ENCODE measurements around the gene LHX5. TPM values are rescaled to one million over a fixed set of nuclear protein-coding genes. Genes with fewer than 3 reads are reported as not detected.

LHX5 gene
- total RNA-seq, 1 donor from 2014 or later: 0.26 TPM

DNA sequence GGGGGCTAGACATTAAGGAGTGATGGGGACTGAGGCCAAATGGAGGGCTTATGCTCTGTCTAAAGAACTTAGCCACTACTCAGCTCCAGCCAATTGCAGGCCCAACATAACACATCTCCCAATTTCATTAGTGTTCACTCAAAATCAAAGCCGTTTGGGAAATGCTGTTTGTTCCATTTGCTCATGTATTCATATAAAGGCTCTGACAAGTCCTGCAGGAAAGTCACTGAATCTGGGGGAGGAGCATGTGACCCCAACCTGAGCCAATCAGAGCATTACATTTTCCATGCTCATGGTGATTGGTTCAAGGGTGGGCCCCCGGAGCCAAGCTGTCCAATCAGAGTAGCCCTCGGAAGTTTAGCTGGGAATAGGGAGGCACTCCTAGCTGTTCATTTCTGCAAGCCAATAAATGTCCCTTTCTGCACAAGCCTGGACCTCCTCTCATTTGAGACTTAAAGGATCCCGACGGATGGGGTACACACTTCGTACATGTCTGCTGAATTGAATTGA is 28.6 kb downstream of the LHX5 start:
- TF ChIP-seq, protein P1, sequence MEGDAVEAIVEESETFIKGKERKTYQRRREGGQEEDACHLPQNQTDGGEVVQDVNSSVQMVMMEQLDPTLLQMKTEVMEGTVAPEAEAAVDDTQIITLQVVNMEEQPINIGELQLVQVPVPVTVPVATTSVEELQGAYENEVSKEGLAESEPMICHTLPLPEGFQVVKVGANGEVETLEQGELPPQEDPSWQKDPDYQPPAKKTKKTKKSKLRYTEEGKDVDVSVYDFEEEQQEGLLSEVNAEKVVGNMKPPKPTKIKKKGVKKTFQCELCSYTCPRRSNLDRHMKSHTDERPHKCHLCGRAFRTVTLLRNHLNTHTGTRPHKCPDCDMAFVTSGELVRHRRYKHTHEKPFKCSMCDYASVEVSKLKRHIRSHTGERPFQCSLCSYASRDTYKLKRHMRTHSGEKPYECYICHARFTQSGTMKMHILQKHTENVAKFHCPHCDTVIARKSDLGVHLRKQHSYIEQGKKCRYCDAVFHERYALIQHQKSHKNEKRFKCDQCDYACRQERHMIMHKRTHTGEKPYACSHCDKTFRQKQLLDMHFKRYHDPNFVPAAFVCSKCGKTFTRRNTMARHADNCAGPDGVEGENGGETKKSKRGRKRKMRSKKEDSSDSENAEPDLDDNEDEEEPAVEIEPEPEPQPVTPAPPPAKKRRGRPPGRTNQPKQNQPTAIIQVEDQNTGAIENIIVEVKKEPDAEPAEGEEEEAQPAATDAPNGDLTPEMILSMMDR (IDR thresholded peaks at IDR 0.05; ENCODE audit: insufficient read depth, low read length, severe bottlenecking): no peak
- FAIRE-seq: no peak
- Histone ChIP-seq H3K36me3 (ENCODE audit: control insufficient read depth, insufficient read depth, low read length) (no peaks in the 10 kb centered on the region), H3K27me3 (ENCODE audit: control insufficient read depth, insufficient read depth, low read length) (peaks cover 5% of the 10 kb centered on the region), H3K4me3 (ENCODE audit: low read depth, low read length) (no peak overlapping the region)
- no peak for DNase-seq (ENCODE audit: low read depth)

DNA sequence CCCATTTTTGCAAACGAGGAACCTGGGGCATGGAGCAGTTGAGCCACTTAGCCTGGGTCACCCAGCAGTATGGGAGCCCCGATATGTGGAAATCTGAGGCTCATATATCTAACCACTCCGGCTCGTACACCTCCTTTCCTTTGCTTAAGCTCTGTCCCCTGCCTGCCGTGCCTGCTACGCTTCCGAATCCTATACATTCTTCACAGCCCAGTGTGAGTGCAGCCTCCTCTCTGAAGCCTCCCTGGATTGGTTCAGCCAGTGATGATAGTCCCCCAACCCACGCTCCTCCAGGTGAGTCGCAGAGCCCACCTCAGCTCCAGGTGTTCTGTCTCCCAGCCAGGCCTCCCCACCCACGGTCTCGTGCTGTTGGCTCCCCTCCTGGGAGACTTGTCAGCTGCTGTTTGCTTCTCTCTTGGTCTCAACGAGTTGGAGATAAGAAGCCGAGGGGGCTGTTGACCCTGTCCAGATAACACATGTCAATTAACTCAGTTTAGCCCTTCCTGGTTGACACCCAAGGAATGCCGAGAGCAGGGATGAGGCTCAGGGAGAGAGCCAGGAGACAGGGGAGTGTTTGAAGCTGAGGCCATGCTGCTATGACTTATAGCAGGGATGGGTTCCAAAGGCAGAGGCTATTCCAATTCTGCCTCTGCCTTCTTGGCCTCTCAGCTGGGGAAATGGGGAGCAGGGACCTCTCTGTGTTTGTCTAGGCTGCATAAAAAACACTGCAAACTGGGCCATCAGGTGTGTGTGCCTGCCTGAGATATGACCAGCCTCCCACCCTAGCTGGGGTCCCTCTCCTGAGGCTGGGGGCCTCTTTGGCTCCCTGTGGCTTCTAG is 30.5 kb downstream of the LHX5 start:
- H3K27me3 ChIP-seq (ENCODE audit: control insufficient read depth, insufficient read depth, low read length): peaks cover 5% of the 10 kb centered on the region
- TF ChIP-seq, protein P1 (IDR thresholded peaks at IDR 0.05; ENCODE audit: insufficient read depth, low read length, severe bottlenecking): no peak
- H3K4me3 ChIP-seq (ENCODE audit: low read depth, low read length): no peak overlapping the region
- DNase-seq (ENCODE audit: low read depth) (no peak), FAIRE-seq (no peak)
- no peaks in the 10 kb centered on the region for H3K36me3 ChIP-seq (ENCODE audit: control insufficient read depth, insufficient read depth, low read length)

DNA sequence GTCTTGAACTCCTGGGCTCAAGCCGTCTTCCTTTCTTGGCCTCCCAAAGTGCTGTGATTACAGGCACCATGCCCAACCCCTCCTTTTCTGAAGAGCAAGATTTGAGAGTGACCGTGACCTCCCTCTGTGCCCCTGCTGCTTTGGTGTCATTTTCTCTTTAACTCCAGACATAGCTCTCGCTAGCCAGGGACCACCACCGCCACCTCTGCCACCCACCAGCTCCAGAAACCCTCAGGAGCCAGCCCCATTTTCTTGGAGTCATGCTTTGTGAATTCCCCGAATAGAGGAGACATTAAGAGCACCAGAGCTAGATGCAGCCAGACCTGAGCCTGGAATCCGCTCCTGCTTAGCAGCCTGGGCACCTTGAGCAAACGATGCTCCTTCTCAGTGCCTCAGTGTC is 31.3 kb downstream of the LHX5 start:
- FAIRE-seq (no peak), DNase-seq (ENCODE audit: low read depth) (no peak)
- TF ChIP-seq, protein P1 (IDR thresholded peaks at IDR 0.05; ENCODE audit: insufficient read depth, low read length, severe bottlenecking): no peak
- H3K27me3 ChIP-seq (ENCODE audit: control insufficient read depth, insufficient read depth, low read length): peaks cover 5% of the 10 kb centered on the region
- no peak overlapping the region for H3K4me3 ChIP-seq (ENCODE audit: low read depth, low read length)
- no peaks in the 10 kb centered on the region for H3K36me3 ChIP-seq (ENCODE audit: control insufficient read depth, insufficient read depth, low read length)

DNA sequence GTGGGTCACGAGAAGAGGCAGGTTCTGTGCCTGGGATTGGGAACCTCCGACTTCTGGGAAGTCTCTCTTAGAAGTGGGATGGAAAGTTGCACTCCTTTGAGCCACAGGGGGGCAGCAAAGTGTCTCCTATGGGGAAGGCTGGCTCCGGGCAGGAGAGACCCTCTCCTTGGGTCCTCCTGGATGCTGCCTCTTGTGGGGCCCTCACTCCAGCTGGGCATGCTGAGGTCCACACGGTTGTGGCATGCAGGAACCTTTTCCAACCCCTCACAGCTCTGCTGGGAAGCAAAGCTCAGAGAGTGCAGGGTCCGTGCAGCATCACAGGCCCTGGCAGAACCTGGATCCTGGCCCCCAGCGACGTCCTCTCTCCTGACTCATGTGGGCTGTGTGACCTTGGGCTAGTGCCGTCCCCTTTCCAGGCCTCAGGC is 32.1 kb downstream of the LHX5 start:
- Histone ChIP-seq H3K27me3 (ENCODE audit: control insufficient read depth, insufficient read depth, low read length) (peaks cover 5% of the 10 kb centered on the region), H3K36me3 (ENCODE audit: control insufficient read depth, insufficient read depth, low read length) (no peaks in the 10 kb centered on the region), H3K4me3 (ENCODE audit: low read depth, low read length) (no peak overlapping the region)
- peak; percentile 28 for DNase-seq (ENCODE audit: low read depth)
- FAIRE-seq: no peak
- TF ChIP-seq, protein P1 (IDR thresholded peaks at IDR 0.05; ENCODE audit: insufficient read depth, low read length, severe bottlenecking): peak; percentile 80

DNA sequence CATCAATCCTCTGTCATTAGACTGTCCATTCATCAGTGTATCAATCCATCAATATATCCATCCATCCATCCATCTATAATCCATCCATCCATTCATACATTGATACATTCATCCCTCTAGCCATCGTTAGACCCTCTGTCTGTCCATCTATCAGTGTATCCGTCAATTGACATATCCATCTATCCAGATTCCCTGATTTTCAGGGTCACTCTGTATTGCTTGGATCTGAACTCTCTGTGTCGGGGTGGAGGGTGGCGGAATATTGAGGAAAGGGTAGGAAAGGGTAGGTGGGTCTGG is 32.4 kb downstream of the LHX5 start:
- H3K4me3 ChIP-seq (ENCODE audit: low read depth, low read length): no peak overlapping the region
- TF ChIP-seq, protein P1 (IDR thresholded peaks at IDR 0.05; ENCODE audit: insufficient read depth, low read length, severe bottlenecking): no peak
- FAIRE-seq: no peak

More for the DNA sequence above, 32.4 kb downstream of the LHX5 start:
- Histone ChIP-seq H3K36me3 (ENCODE audit: control insufficient read depth, insufficient read depth, low read length) (no peaks in the 10 kb centered on the region), H3K27me3 (ENCODE audit: control insufficient read depth, insufficient read depth, low read length) (peaks cover 5% of the 10 kb centered on the region)
- DNase-seq (ENCODE audit: low read depth): no peak
